PC-9 (cell line): Measurements from ENCODE around the gene RALGPS1. TPM values are rescaled to one million over a fixed set of nuclear protein-coding genes. Genes with fewer than 3 reads are reported as not detected.

Source experiments
- BruUV-seq: library from RNA; stranded (reverse); fragments of 400-500 nt; replicated peaks from 2 replicates; lab custom pipeline; 2021; lab: Mats Ljungman, UMichigan
- CTCF ChIA-PET: fragments of 300-600 bp; sonication (Branson Sonifier 250); formaldehyde crosslinking; loops from one replicate; lab custom pipeline; 2022; ENCODE audit warnings: antibody characterized with exemption; lab: Charles Lee
- POLR2A ChIA-PET: fragments of 300-600 bp; sonication (Branson Sonifier 250); formaldehyde crosslinking; loops from one replicate; lab custom pipeline; 2022; ENCODE audit warnings: antibody characterized with exemption; ENCODE audit not compliant: unreplicated experiment; lab: Charles Lee
- DNase-seq, 2 experiments: peaks; one replicate each; pipeline versions ENCODE4 v3.0.0 to v3.0.0-alpha.2; 2015 to 2022; ENCODE audit warnings: mixed read lengths in 1 of 2
- H2AFZ ChIP-seq: fragments of 200-600 bp; sonication (generic); 2 replicates; pipeline ENCODE4 v1.8.1; 2017; ENCODE audit warnings: antibody characterized with exemption
- H3F3A ChIP-seq: fragments of 200-600 bp; sonication (generic); 2 replicates; pipeline ENCODE4 v1.8.1; 2017; ENCODE audit warnings: antibody characterized with exemption, mild to moderate bottlenecking, low read depth; ENCODE audit not compliant: insufficient read depth
- H3K27ac ChIP-seq: fragments of 200-600 bp; sonication (generic); 2 replicates; pipeline ENCODE4 v1.6.1; 2016; ENCODE audit warnings: mixed run types
- H3K27me3 ChIP-seq: fragments of 200-600 bp; sonication (generic); 2 replicates; pipeline ENCODE4 v1.6.1; 2016; ENCODE audit warnings: low read depth, mixed run types; ENCODE audit not compliant: insufficient read depth
- H3K36me3 ChIP-seq: fragments of 200-600 bp; sonication (generic); 2 replicates; pipeline ENCODE4 v1.6.1; 2016; ENCODE audit warnings: low read depth, mixed run types
- H3K4me1 ChIP-seq: fragments of 200-600 bp; sonication (generic); replicated peaks from 2 replicates; pipeline ENCODE4 v1.6.1; 2016; ENCODE audit warnings: mixed run types; ENCODE audit not compliant: insufficient read depth
- H3K4me2 ChIP-seq: fragments of 200-600 bp; sonication (generic); 2 replicates; pipeline ENCODE4 v1.6.1; 2017; ENCODE audit warnings: mixed run types
- H3K4me3 ChIP-seq: fragments of 200-600 bp; sonication (generic); 2 replicates; pipeline ENCODE4 v1.6.1; 2016; ENCODE audit warnings: mixed run types
- H3K79me2 ChIP-seq: fragments of 200-600 bp; sonication (generic); 2 replicates; pipeline ENCODE4 v1.6.1; 2017; ENCODE audit warnings: low read depth, mixed run types
- H3K9me2 ChIP-seq: fragments of 200-600 bp; sonication (generic); 2 replicates; pipeline ENCODE4 v1.8.1; 2017; ENCODE audit warnings: mild to moderate bottlenecking; ENCODE audit not compliant: insufficient read depth
- H3K9me3 ChIP-seq: fragments of 200-600 bp; sonication (generic); 2 replicates; pipeline ENCODE4 v1.8.1; 2016; ENCODE audit warnings: low read depth; ENCODE audit not compliant: insufficient read depth
- H4K20me1 ChIP-seq: fragments of 200-600 bp; sonication (generic); 2 replicates; pipeline ENCODE4 v1.8.1; 2017; ENCODE audit not compliant: insufficient read depth
- EZH2 ChIP-seq: fragments of 200-600 bp; sonication (generic); IDR thresholded peaks from 2 replicates; pipeline ENCODE4 v1.8.0; 2017; ENCODE audit warnings: antibody characterized with exemption, low read depth
- intact Hi-C: fragments of 100-400 bp; cut with micrococcal nuclease; formaldehyde crosslinking; loops from one replicate; pipeline ENCODE4 v1.10.0; 2022; ENCODE audit not compliant: unreplicated experiment
- total RNA-seq: library from RNA; stranded (reverse); gene quantifications from 2 replicates; pipeline ENCODE4 v1.2.3, GENCODE V29; 2021
- TF ChIP-seq, protein P1 (sequence below): fragments of 200-600 bp; sonication (generic); conservative IDR thresholded peaks from 2 replicates; pipeline ENCODE4 v1.6.1; 2017; ENCODE audit warnings: mixed run types, antibody characterized with exemption, mild to moderate bottlenecking, moderate library complexity

The RALGPS1 gene
- total RNA-seq, 1 experiment from 2014 or later = 23.3 TPM

DNA sequence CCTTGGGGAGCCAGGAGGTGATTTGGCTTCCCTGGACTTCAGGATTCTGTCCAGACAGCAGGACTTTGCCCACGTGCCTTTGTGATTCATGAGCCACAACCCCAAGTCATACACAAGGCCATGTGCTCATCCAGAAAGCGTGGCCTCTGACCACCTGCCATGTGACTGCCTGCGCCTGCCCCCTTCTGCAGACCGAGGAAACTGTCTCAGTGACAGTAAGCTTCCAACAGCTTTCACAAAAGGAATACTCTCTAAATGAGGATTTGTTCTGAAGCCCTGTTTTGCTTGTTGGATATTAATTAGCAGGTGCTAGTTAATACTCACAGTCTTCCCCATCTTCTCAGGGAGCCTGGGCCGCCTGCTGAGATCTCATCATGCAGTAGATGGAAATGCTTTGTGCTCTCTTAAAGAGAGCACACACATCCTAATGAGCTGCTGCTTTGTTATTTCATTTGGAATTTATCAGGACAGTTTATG, 244.8 kb downstream of the RALGPS1 start:
- no peaks in the 10 kb centered on the region for H3K79me2 ChIP-seq
- no peak overlapping the region for H2AFZ ChIP-seq
- H3K9me3 ChIP-seq = no peaks in the 10 kb centered on the region
- TF ChIP-seq EZH2 = no peak
- TF ChIP-seq, protein P1, sequence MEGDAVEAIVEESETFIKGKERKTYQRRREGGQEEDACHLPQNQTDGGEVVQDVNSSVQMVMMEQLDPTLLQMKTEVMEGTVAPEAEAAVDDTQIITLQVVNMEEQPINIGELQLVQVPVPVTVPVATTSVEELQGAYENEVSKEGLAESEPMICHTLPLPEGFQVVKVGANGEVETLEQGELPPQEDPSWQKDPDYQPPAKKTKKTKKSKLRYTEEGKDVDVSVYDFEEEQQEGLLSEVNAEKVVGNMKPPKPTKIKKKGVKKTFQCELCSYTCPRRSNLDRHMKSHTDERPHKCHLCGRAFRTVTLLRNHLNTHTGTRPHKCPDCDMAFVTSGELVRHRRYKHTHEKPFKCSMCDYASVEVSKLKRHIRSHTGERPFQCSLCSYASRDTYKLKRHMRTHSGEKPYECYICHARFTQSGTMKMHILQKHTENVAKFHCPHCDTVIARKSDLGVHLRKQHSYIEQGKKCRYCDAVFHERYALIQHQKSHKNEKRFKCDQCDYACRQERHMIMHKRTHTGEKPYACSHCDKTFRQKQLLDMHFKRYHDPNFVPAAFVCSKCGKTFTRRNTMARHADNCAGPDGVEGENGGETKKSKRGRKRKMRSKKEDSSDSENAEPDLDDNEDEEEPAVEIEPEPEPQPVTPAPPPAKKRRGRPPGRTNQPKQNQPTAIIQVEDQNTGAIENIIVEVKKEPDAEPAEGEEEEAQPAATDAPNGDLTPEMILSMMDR = no peak
- no peak overlapping the region for H3K4me3 ChIP-seq
- H3K4me2 ChIP-seq = no peak overlapping the region
- no peaks in the 10 kb centered on the region for H3K36me3 ChIP-seq
- BruUV-seq = no TSS peak
- no peak for DNase-seq
- no peaks in the 10 kb centered on the region for H3K27me3 ChIP-seq
- H3K4me1 ChIP-seq = 0 out of 2 replicates have a peak, but pooled peaks cover 5% of the 10 kb centered on the region
- no peaks in the 10 kb centered on the region for H3K9me2 ChIP-seq
- H3K27ac ChIP-seq = no peak overlapping the region
- H3F3A ChIP-seq = peaks cover 4% of the 10 kb centered on the region; the same call in 1 of the 2 replicates
- ChIA-PET CTCF (no interaction called here), POLR2A (no interaction called here)
- intact Hi-C loops = no loop called here
- no peaks in the 10 kb centered on the region for H4K20me1 ChIP-seq

DNA sequence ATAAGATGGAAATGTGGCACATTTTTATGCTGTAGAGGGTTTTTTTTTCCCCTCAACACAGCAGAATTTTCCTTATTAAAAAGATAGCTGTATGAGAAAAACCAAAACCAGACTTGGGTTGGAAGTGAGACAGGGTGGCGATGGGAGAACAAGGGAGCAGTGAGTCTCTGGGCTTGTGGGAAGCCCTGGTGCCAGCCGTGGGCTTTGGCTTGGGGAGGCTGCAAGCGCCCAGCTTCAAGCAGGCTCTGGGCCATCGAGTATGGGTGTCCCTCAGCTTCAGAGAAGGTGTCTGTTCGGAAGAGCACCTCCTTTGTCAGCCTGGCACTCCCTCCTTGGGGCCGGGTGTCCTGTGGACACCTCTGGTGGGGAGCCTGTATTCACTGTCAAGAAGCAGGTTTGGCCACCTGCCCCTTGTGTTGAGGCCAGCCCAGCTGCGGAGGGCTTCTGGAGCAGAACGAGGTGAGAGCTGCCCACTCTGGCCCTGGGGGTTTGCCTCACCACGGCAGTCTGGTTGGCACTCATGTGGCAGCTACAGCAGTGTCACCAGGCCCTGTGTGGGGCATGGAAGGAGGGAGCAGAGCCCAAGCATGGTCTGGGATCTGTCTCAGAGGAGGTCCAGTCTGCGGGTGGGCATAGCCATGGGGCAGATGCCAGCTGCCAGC, 245.5 kb downstream of the RALGPS1 start:
- H3K79me2 ChIP-seq = no peaks in the 10 kb centered on the region
- ChIA-PET POLR2A (no interaction called here), CTCF (no interaction called here)
- no peaks in the 10 kb centered on the region for H3K9me2 ChIP-seq
- H3F3A ChIP-seq = peaks cover 4% of the 10 kb centered on the region; the same call in 1 of the 2 replicates
- H3K9me3 ChIP-seq = no peaks in the 10 kb centered on the region
- no peaks in the 10 kb centered on the region for H3K27me3 ChIP-seq
- H3K4me3 ChIP-seq = no peak overlapping the region
- no TSS peak for BruUV-seq
- H3K4me2 ChIP-seq = no peak overlapping the region
- no peaks in the 10 kb centered on the region for H4K20me1 ChIP-seq
- H3K36me3 ChIP-seq = no peaks in the 10 kb centered on the region
- intact Hi-C loops = no loop called here
- 0 out of 2 replicates have a peak, but pooled peaks cover 5% of the 10 kb centered on the region for H3K4me1 ChIP-seq
- no peak for DNase-seq
- no peak for TF ChIP-seq EZH2
- TF ChIP-seq, protein P1 = no peak
- H3K27ac ChIP-seq = no peak overlapping the region
- no peak overlapping the region for H2AFZ ChIP-seq

- no peaks in the 10 kb centered on the region for H3K9me2 ChIP-seq
- no peak overlapping the region for H2AFZ ChIP-seq
- BruUV-seq = no TSS peak
- TF ChIP-seq, protein P1 = no peak
- TF ChIP-seq EZH2 = no peak
- no peak overlapping the region for H3K4me3 ChIP-seq
- no peaks in the 10 kb centered on the region for H3K27me3 ChIP-seq
- H3K9me3 ChIP-seq = no peaks in the 10 kb centered on the region
- H3K4me1 ChIP-seq = 0 out of 2 replicates have a peak, but pooled peaks cover 5% of the 10 kb centered on the region
- no peaks in the 10 kb centered on the region for H3K79me2 ChIP-seq
- no peak overlapping the region for H3K27ac ChIP-seq
- no peak overlapping the region for H3K4me2 ChIP-seq
- no peak for DNase-seq
- CTCF ChIA-PET = no interaction called here
- no peaks in the 10 kb centered on the region for H4K20me1 ChIP-seq
- no peaks in the 10 kb centered on the region for H3K36me3 ChIP-seq
- POLR2A ChIA-PET = interaction anchor here (0.6 kb wide), 3 partner anchors 36 to 396 kb away, joined by 3 to 5 read pairs (median 4); no protein-coding TSS in a partner anchor
- intact Hi-C loops = no loop called here
- peaks cover 3% of the 10 kb centered on the region; the same call in 1 of the 2 replicates for H3F3A ChIP-seq
Measured at GRCh38 chr9:127161081-127161624, 246.6 kb downstream of the RALGPS1 start.
